ENCODE data around the gene PIEZO2.

PIEZO2 gene

GRCh38 chr18:10732990-10733389 lies 416.4 kb downstream of the PIEZO2 start:
- DNase-seq (ENCODE audit: insufficient read length), result no peak
- FAIRE-seq, result no peak
- TF ChIP-seq POLR2A (IDR thresholded peaks at IDR 0.05; ENCODE audit: low read depth, low read length) (no peak), POLR2AphosphoS5 (IDR thresholded peaks at IDR 0.05; ENCODE audit: low read depth, low read length) (no peak), TAF1 (IDR thresholded peaks at IDR 0.05; ENCODE audit: borderline replicate concordance, low read depth, low read length) (no peak)

- FAIRE-seq (no peak), DNase-seq (ENCODE audit: insufficient read length) (no peak)
- no peak for TF ChIP-seq TAF1 (IDR thresholded peaks at IDR 0.05; ENCODE audit: borderline replicate concordance, low read depth, low read length)
- no peak for TF ChIP-seq POLR2AphosphoS5 (IDR thresholded peaks at IDR 0.05; ENCODE audit: low read depth, low read length)
- no peak for TF ChIP-seq POLR2A (IDR thresholded peaks at IDR 0.05; ENCODE audit: low read depth, low read length)
Observed at GRCh38 chr18:10727477-10727876, 421.9 kb downstream of the PIEZO2 start.

- DNase-seq (ENCODE audit: insufficient read length), result no peak
- no peak for FAIRE-seq
- TF ChIP-seq POLR2AphosphoS5 (IDR thresholded peaks at IDR 0.05; ENCODE audit: low read depth, low read length) (no peak), TAF1 (IDR thresholded peaks at IDR 0.05; ENCODE audit: borderline replicate concordance, low read depth, low read length) (no peak), POLR2A (IDR thresholded peaks at IDR 0.05; ENCODE audit: low read depth, low read length) (no peak)
Observed at GRCh38 chr18:10726198-10727068, 422.9 kb downstream of the PIEZO2 start.

- TF ChIP-seq TAF1 (IDR thresholded peaks at IDR 0.05; ENCODE audit: borderline replicate concordance, low read depth, low read length) (no peak), POLR2A (IDR thresholded peaks at IDR 0.05; ENCODE audit: low read depth, low read length) (no peak), POLR2AphosphoS5 (IDR thresholded peaks at IDR 0.05; ENCODE audit: low read depth, low read length) (no peak)
- FAIRE-seq (no peak), DNase-seq (ENCODE audit: insufficient read length) (no peak)
Observed at GRCh38 chr18:10724666-10725065, 424.7 kb downstream of the PIEZO2 start.

GRCh38 chr18:10723496-10723895 lies 425.9 kb downstream of the PIEZO2 start:
- DNase-seq (ENCODE audit: insufficient read length), result no peak
- TF ChIP-seq POLR2A (IDR thresholded peaks at IDR 0.05; ENCODE audit: low read depth, low read length) (no peak), POLR2AphosphoS5 (IDR thresholded peaks at IDR 0.05; ENCODE audit: low read depth, low read length) (no peak), TAF1 (IDR thresholded peaks at IDR 0.05; ENCODE audit: borderline replicate concordance, low read depth, low read length) (no peak)
- no peak for FAIRE-seq

GRCh38 chr18:10718809-10719208 lies 430.6 kb downstream of the PIEZO2 start:
- no peak for FAIRE-seq

GRCh38 chr18:10715791-10716190 lies 433.6 kb downstream of the PIEZO2 start:
- no peak for DNase-seq (ENCODE audit: insufficient read length)
- FAIRE-seq, result no peak
- no peak for TF ChIP-seq TAF1 (IDR thresholded peaks at IDR 0.05; ENCODE audit: borderline replicate concordance, low read depth, low read length)
- TF ChIP-seq POLR2AphosphoS5 (IDR thresholded peaks at IDR 0.05; ENCODE audit: low read depth, low read length), result no peak
- no peak for TF ChIP-seq POLR2A (IDR thresholded peaks at IDR 0.05; ENCODE audit: low read depth, low read length)

More at GRCh38 chr18:10718809-10719208, 430.6 kb downstream of the PIEZO2 start:
- no peak for DNase-seq (ENCODE audit: insufficient read length)
- TF ChIP-seq TAF1 (IDR thresholded peaks at IDR 0.05; ENCODE audit: borderline replicate concordance, low read depth, low read length), result no peak
- TF ChIP-seq POLR2AphosphoS5 (IDR thresholded peaks at IDR 0.05; ENCODE audit: low read depth, low read length), result no peak
- TF ChIP-seq POLR2A (IDR thresholded peaks at IDR 0.05; ENCODE audit: low read depth, low read length), result no peak

- FAIRE-seq (no peak), DNase-seq (ENCODE audit: insufficient read length) (no peak)
- TF ChIP-seq TAF1 (IDR thresholded peaks at IDR 0.05; ENCODE audit: borderline replicate concordance, low read depth, low read length), result no peak
- TF ChIP-seq POLR2A (IDR thresholded peaks at IDR 0.05; ENCODE audit: low read depth, low read length), result no peak
- no peak for TF ChIP-seq POLR2AphosphoS5 (IDR thresholded peaks at IDR 0.05; ENCODE audit: low read depth, low read length)
Observed at GRCh38 chr18:10713409-10713808, 436.0 kb downstream of the PIEZO2 start.

GRCh38 chr18:10707294-10707693 lies 442.1 kb downstream of the PIEZO2 start:
- TF ChIP-seq POLR2AphosphoS5 (IDR thresholded peaks at IDR 0.05; ENCODE audit: low read depth, low read length), result no peak
- no peak for TF ChIP-seq POLR2A (IDR thresholded peaks at IDR 0.05; ENCODE audit: low read depth, low read length)
- TF ChIP-seq TAF1 (IDR thresholded peaks at IDR 0.05; ENCODE audit: borderline replicate concordance, low read depth, low read length), result no peak
- FAIRE-seq, result no peak

GRCh38 chr18:10705786-10706185 lies 443.6 kb downstream of the PIEZO2 start:
- TF ChIP-seq POLR2AphosphoS5 (IDR thresholded peaks at IDR 0.05; ENCODE audit: low read depth, low read length), result no peak
- TF ChIP-seq TAF1 (IDR thresholded peaks at IDR 0.05; ENCODE audit: borderline replicate concordance, low read depth, low read length), result no peak
- no peak for TF ChIP-seq POLR2A (IDR thresholded peaks at IDR 0.05; ENCODE audit: low read depth, low read length)
- FAIRE-seq (no peak), DNase-seq (ENCODE audit: insufficient read length) (no peak)

More at GRCh38 chr18:10707294-10707693, 442.1 kb downstream of the PIEZO2 start:
- DNase-seq (ENCODE audit: insufficient read length), result no peak

GRCh38 chr18:10705291-10705690 lies 444.1 kb downstream of the PIEZO2 start:
- no peak for FAIRE-seq
- no peak for DNase-seq (ENCODE audit: insufficient read length)
- TF ChIP-seq POLR2AphosphoS5 (IDR thresholded peaks at IDR 0.05; ENCODE audit: low read depth, low read length) (no peak), POLR2A (IDR thresholded peaks at IDR 0.05; ENCODE audit: low read depth, low read length) (no peak), TAF1 (IDR thresholded peaks at IDR 0.05; ENCODE audit: borderline replicate concordance, low read depth, low read length) (no peak)

- DNase-seq (ENCODE audit: insufficient read length) (no peak), FAIRE-seq (no peak)
- TF ChIP-seq POLR2AphosphoS5 (IDR thresholded peaks at IDR 0.05; ENCODE audit: low read depth, low read length) (no peak), POLR2A (IDR thresholded peaks at IDR 0.05; ENCODE audit: low read depth, low read length) (no peak), TAF1 (IDR thresholded peaks at IDR 0.05; ENCODE audit: borderline replicate concordance, low read depth, low read length) (no peak)
Observed at GRCh38 chr18:10702206-10702605, 447.2 kb downstream of the PIEZO2 start.

Data from GM12892 (cell line).